ENCODE results near the gene RNF114. TPM values are rescaled to one million over a fixed set of nuclear protein-coding genes. Genes with fewer than 3 reads are reported as not detected.

The RNF114 gene
- total RNA-seq, 6 experiments from 2014 or later, result 38.6 to 113 (median 44.9) TPM

DNA sequence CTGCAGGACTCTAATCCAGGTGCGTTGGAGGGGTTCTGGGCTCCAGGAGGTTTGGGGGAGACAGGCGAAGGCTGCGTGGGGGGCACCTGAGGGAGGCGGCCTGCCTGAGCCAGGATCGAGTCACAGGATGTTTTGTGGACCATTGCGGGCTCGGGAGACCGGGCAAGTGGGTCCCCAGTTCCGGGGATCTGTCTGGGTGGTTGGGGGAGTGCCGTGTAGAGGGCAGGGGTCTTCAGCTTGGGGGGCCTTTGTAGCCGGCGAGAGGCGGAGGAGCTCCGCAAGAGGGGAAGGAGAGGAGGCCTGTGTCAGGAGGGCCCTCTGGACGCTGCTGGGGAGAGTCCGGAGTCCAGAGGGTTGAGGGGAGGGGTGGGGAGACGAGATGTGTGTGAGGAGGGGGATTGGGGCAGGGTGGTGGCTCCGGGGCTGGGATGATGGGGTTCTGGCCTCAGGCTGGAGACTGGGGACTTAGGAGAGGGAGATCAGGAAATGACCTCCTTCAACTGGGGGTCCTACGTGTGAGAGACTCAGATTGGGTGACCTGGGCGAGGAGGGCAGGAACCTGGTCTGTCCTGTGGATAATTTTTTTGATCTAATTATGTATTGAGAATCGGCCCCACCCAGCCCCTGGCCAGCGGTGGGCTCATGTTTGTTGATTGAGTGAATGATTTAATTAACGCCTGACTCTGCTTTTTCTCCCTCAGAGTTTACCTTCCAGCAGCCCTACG, 47.1 kb downstream of the RNF114 start:
- 18% methylated on average over 21 of the region's 24 CpGs for WGBS (ENCODE audit: insufficient coverage, low coverage, low lambda C conversion rate, missing lambda C conversion rate)
- intact Hi-C loops (cut with DNase I), result loop anchor here (5.0 kb wide), 2 partner anchors 84 to 89 kb away; no protein-coding TSS in a partner anchor
- TF ChIP-seq, protein P1, sequence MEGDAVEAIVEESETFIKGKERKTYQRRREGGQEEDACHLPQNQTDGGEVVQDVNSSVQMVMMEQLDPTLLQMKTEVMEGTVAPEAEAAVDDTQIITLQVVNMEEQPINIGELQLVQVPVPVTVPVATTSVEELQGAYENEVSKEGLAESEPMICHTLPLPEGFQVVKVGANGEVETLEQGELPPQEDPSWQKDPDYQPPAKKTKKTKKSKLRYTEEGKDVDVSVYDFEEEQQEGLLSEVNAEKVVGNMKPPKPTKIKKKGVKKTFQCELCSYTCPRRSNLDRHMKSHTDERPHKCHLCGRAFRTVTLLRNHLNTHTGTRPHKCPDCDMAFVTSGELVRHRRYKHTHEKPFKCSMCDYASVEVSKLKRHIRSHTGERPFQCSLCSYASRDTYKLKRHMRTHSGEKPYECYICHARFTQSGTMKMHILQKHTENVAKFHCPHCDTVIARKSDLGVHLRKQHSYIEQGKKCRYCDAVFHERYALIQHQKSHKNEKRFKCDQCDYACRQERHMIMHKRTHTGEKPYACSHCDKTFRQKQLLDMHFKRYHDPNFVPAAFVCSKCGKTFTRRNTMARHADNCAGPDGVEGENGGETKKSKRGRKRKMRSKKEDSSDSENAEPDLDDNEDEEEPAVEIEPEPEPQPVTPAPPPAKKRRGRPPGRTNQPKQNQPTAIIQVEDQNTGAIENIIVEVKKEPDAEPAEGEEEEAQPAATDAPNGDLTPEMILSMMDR (IDR thresholded peaks at IDR 0.05), result no peak
- no peak for TF ChIP-seq POLR2A (IDR thresholded peaks at IDR 0.05)

DNA sequence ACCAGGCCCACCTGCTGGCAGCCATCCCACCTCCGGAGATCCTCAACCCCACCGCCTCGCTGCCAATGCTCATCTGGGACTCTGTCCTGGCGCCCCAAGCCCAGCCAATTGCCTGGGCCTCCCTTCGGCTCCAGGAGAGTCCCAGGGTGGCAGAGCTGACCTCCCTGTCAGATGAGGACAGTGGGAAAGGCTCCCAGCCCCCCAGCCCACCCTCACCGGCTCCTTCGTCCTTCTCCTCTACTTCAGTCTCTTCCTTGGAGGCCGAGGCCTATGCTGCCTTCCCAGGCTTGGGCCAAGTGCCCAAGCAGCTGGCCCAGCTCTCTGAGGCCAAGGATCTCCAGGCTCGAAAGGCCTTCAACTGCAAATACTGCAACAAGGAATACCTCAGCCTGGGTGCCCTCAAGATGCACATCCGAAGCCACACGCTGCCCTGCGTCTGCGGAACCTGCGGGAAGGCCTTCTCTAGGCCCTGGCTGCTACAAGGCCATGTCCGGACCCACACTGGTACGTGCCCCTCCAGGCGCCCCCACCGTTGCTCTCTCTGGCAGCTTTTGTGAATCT, 47.7 kb downstream of the RNF114 start:
- Histone ChIP-seq H3K4me1 (peaks cover 0 to 16% (median 3%) of the 10 kb centered on the region in 4 donors), H3K27me3 (no peaks in the 10 kb centered on the region), H3K4me3 (peak overlapping the region; percentile 37 to 47 (median 46)), H3K9me3 (no peaks in the 10 kb centered on the region), H3K36me3 (no peaks in the 10 kb centered on the region), H3K27ac (peak overlapping the region in 2 of 3 donors; percentile 51 to 73)
- peak in 1 of 3 donors; percentile 26 for DNase-seq
- ATAC-seq, result no peak
- intact Hi-C loops (cut with DNase I), result loop anchor here (5.0 kb wide), 2 partner anchors 83 to 88 kb away; no protein-coding TSS in a partner anchor
- 51% methylated on average over 8 of the region's 18 CpGs for WGBS (ENCODE audit: insufficient coverage, low coverage, low lambda C conversion rate, missing lambda C conversion rate)
- TF ChIP-seq, protein P1 (IDR thresholded peaks at IDR 0.05), result no peak
- no peak for TF ChIP-seq POLR2A (IDR thresholded peaks at IDR 0.05)

More for the DNA sequence above, 47.1 kb downstream of the RNF114 start:
- H3K4me1 ChIP-seq, result peaks cover 0 to 19% (median 3%) of the 10 kb centered on the region in 4 donors
- DNase-seq, result no peak
- H3K27ac ChIP-seq, result peak overlapping the region; percentile 47 to 73 (median 51)
- ATAC-seq, result no peak
- peak overlapping the region; percentile 37 to 47 (median 46) for H3K4me3 ChIP-seq
- no peaks in the 10 kb centered on the region for H3K36me3 ChIP-seq
- H3K9me3 ChIP-seq, result no peaks in the 10 kb centered on the region
- H3K27me3 ChIP-seq, result no peaks in the 10 kb centered on the region

DNA sequence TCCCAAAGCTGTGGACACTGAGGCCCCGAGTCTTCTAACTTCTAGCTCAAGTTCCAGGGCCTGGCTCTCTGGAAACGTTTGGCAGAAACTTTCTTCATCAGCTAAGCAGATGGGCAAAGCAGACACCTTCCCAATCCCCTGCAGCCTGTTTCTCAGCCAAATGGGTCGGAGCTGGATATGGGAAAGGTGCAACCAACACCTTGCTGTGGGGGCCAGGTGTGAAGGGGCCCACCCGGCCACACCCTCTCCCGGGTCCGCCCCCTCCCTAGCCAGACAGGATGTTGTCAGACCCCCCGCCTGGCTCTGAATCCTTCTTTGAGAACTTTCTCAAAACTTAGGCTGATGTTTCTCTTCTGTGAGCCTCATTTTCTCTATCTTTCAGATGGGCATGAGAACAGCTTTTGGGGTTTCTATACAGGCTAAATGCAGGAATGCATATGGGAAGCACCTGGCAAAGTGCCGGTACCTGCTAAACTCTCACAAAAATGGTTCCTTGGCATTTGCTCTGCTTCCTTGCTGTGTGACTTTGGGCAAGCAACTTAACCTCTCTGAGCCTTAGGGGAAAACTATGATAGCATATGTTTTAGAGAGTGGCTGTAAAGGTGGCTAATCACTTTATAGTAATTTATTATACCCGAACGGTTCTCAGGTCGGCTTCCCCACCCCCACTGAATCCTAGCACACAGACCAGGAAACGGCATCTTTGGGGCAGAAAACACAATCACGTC, 48.4 kb downstream of the RNF114 start:
- no peaks in the 10 kb centered on the region for H3K36me3 ChIP-seq
- H3K4me1 ChIP-seq, result peaks cover 0 to 12% (median 3%) of the 10 kb centered on the region in 4 donors
- 61% methylated on average over 9 of the region's 13 CpGs for WGBS (ENCODE audit: insufficient coverage, low coverage, low lambda C conversion rate, missing lambda C conversion rate)
- no peaks in the 10 kb centered on the region for H3K27me3 ChIP-seq
- H3K9me3 ChIP-seq, result no peaks in the 10 kb centered on the region
- DNase-seq (no peak), ATAC-seq (no peak)
- TF ChIP-seq, protein P1 (IDR thresholded peaks at IDR 0.05), result no peak
- TF ChIP-seq POLR2A (IDR thresholded peaks at IDR 0.05), result no peak
- peak overlapping the region; percentile 37 to 47 (median 46) for H3K4me3 ChIP-seq
- H3K27ac ChIP-seq, result peak overlapping the region in 2 of 3 donors; percentile 51 to 73
- intact Hi-C loops (cut with DNase I), result loop anchor here (5.0 kb wide), 2 partner anchors 83 to 88 kb away; no protein-coding TSS in a partner anchor

DNA sequence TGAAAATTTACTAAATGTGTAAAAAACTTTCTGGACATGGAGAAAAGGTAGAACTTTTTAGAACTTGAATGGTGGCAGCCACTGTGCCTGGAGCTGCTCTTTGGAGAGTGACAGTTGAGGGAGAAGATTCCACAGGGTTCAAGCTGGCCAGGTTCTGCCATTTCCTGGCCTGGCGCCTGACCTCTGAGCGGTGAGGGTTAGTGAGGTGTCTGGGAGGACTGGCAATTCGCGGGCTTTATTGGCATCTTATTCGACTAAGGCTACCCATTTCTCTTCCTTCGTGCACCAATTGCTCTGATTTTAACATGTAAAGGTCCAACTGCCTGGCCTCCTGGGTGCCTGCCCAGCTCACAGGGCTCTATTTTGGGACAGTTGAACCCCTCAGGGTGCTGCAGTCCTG, 49.0 kb downstream of the RNF114 start:
- Histone ChIP-seq H3K27ac (no peak overlapping the region), H3K36me3 (no peaks in the 10 kb centered on the region), H3K4me3 (peak overlapping the region; percentile 37 to 47 (median 46)), H3K4me1 (peaks cover 0 to 15% (median 3%) of the 10 kb centered on the region in 4 donors), H3K9me3 (no peaks in the 10 kb centered on the region), H3K27me3 (no peaks in the 10 kb centered on the region)
- 36% methylated on average over 4 of the region's 6 CpGs for WGBS (ENCODE audit: insufficient coverage, low coverage, low lambda C conversion rate, missing lambda C conversion rate)
- intact Hi-C loops (cut with DNase I), result no loop called here
- DNase-seq, result no peak
- TF ChIP-seq, protein P1 (IDR thresholded peaks at IDR 0.05), result no peak
- no peak for TF ChIP-seq POLR2A (IDR thresholded peaks at IDR 0.05)
- no peak for ATAC-seq
